NB4 (cell line): ENCODE results near the gene APOA4.

Experiments used
- DNase-seq: peaks from one replicate; pipeline ENCODE4 v3.0.0; 2010; ENCODE audit warnings: low read depth
- H3K4me3 ChIP-seq: one replicate; pipeline ENCODE4 v1.5.1; 2011; ENCODE audit warnings: mild to moderate bottlenecking, low read depth, low read length, moderate library complexity
- CTCF ChIP-seq: IDR thresholded peaks from one replicate; pipeline ENCODE4 v1.5.1; 2012; ENCODE audit warnings: low read depth, low read length
- MAX ChIP-seq: IDR thresholded peaks from 2 replicates; pipeline ENCODE4 v1.6.1; 2011; ENCODE audit warnings: low read depth, low read length
- MYC ChIP-seq: IDR thresholded peaks from 2 replicates; pipeline ENCODE4 v1.6.1; 2011; ENCODE audit warnings: low read depth, low read length
- POLR2A ChIP-seq: IDR thresholded peaks from 2 replicates; pipeline ENCODE4 v1.6.1; 2011; ENCODE audit warnings: mild to moderate bottlenecking; ENCODE audit not compliant: insufficient read length; ENCODE audit errors: extremely low read depth

The APOA4 gene

GRCh38 chr11:116813781-116814471 lies 9.2 kb downstream of the APOA4 start:
- H3K4me3 ChIP-seq: no peak overlapping the region
- TF ChIP-seq MAX (no peak), POLR2A (no peak), CTCF (no peak), MYC (no peak)
- DNase-seq: peak; percentile 1

- no peak for DNase-seq
- H3K4me3 ChIP-seq: no peak overlapping the region
- TF ChIP-seq MAX (no peak), CTCF (no peak), MYC (no peak), POLR2A (no peak)
Observed at GRCh38 chr11:116813170-116813569, 9.9 kb downstream of the APOA4 start.

- no peak for DNase-seq
- TF ChIP-seq MYC (no peak), CTCF (no peak), POLR2A (no peak), MAX (no peak)
- no peak overlapping the region for H3K4me3 ChIP-seq
Observed at GRCh38 chr11:116812109-116812508, 11.0 kb downstream of the APOA4 start.

- TF ChIP-seq CTCF (no peak), POLR2A (no peak), MAX (no peak), MYC (no peak)
- peak; percentile 1 for DNase-seq
- H3K4me3 ChIP-seq: no peak overlapping the region
Observed at GRCh38 chr11:116811194-116811593, 11.9 kb downstream of the APOA4 start.

- DNase-seq: no peak
- no peak overlapping the region for H3K4me3 ChIP-seq
- TF ChIP-seq MYC: no peak
- no peak for TF ChIP-seq POLR2A
- no peak for TF ChIP-seq CTCF
- no peak for TF ChIP-seq MAX
Observed at GRCh38 chr11:116808262-116809175, 14.6 kb downstream of the APOA4 start.
